CD14-positive monocyte (primary cell): Measurements from ENCODE around the gene TBC1D4. TPM values are rescaled to one million over a fixed set of nuclear protein-coding genes. Genes with fewer than 3 reads are reported as not detected.

Source experiments
- DNase-seq, 3 donors: peaks; one replicate each; pipeline ENCODE4 v3.0.0-alpha.2; 2011 to 2022
- H2AFZ ChIP-seq: 2 replicates; pipeline ENCODE4 v1.6.0; 2012; ENCODE audit warnings: mild to moderate bottlenecking, low read depth, low read length, inconsistent platforms; ENCODE audit not compliant: insufficient read depth, poor library complexity, severe bottlenecking
- H3K27ac ChIP-seq, 2 donors: 1 replicate in 1 of 2; 2 replicates in 1 of 2; pipeline ENCODE4 v1.5.1; 2012 to 2013; ENCODE audit warnings: low read length in 2 of 2, control low read depth in 1 of 2, inconsistent platforms in 1 of 2, low read depth in 1 of 2, mild to moderate bottlenecking in 1 of 2
- H3K27me3 ChIP-seq, 2 donors: one replicate each; pipeline versions ENCODE4 v1.6.0 to v1.6.1; 2011 to 2013; ENCODE audit warnings: low read length in 2 of 2; ENCODE audit not compliant: control insufficient read depth in 2 of 2, insufficient read depth in 2 of 2
- H3K36me3 ChIP-seq, 2 donors: replicated peaks in 1 of 2; 1 replicate in 1 of 2; 2 replicates in 1 of 2; pipeline versions ENCODE4 v1.5.1 to v1.6.1; 2012 to 2013; ENCODE audit warnings: low read length in 2 of 2, control low read depth in 1 of 2, inconsistent platforms in 1 of 2, mild to moderate bottlenecking in 1 of 2; ENCODE audit not compliant: insufficient read depth in 2 of 2, control insufficient read depth in 1 of 2
- H3K4me1 ChIP-seq, 2 donors: 1 replicate in 1 of 2; 2 replicates in 1 of 2; pipeline versions ENCODE4 v1.5.1 to v1.6.1; 2012 to 2013; ENCODE audit warnings: low read length in 2 of 2, control low read depth in 1 of 2, inconsistent platforms in 1 of 2, mild to moderate bottlenecking in 1 of 2, moderate library complexity in 1 of 2; ENCODE audit not compliant: insufficient read depth in 2 of 2, control insufficient read depth in 1 of 2
- H3K4me2 ChIP-seq: replicated peaks from 2 replicates; pipeline ENCODE3; 2012; ENCODE audit warnings: low read length, moderate library complexity, mild to moderate bottlenecking; ENCODE audit not compliant: poor library complexity, severe bottlenecking; ENCODE audit errors: extremely low read depth
- H3K4me3 ChIP-seq, 3 experiments: fragments of 200-600 bp in 1 of 3; sonication (generic) in 1 of 3; replicated peaks in 1 of 3; 1 replicate in 2 of 3; 2 replicates in 1 of 3; pipeline ENCODE4 v1.5.1; 2011 to 2013; ENCODE audit warnings: low read length in 3 of 3, mild to moderate bottlenecking in 3 of 3, control low read depth in 2 of 3, low read depth in 2 of 3, inconsistent platforms in 1 of 3, moderate library complexity in 1 of 3
- H3K79me2 ChIP-seq: 2 replicates; pipeline ENCODE4 v1.6.0; 2012; ENCODE audit warnings: mild to moderate bottlenecking, control low read depth, inconsistent platforms, low read length, moderate library complexity; ENCODE audit not compliant: insufficient read depth
- H3K9ac ChIP-seq: 2 replicates; pipeline ENCODE4 v1.6.0; 2017; ENCODE audit warnings: low read length, mild to moderate bottlenecking; ENCODE audit not compliant: insufficient read depth, poor library complexity, severe bottlenecking
- H3K9me3 ChIP-seq, 2 donors: replicated peaks in 1 of 2; 1 replicate in 1 of 2; 2 replicates in 1 of 2; pipeline versions ENCODE4 v1.5.1 to v1.6.1; 2012 to 2013; ENCODE audit warnings: low read length in 2 of 2, control low read depth in 1 of 2; ENCODE audit not compliant: control insufficient read depth in 1 of 2, insufficient read depth in 1 of 2
- H4K20me1 ChIP-seq: 2 replicates; pipeline ENCODE4 v1.6.0; 2012; ENCODE audit warnings: mild to moderate bottlenecking, low read length, control low read depth, moderate library complexity; ENCODE audit not compliant: insufficient read depth
- H3K27ac Mint-ChIP-seq, 7 donors: one replicate each; pipeline ENCODE4 v1.8.0; 2020; ENCODE audit warnings: mild to moderate bottlenecking in 7 of 7, mixed read lengths in 7 of 7, moderate library complexity in 6 of 7, inconsistent platforms in 2 of 7
- H3K27me3 Mint-ChIP-seq, 3 donors: one replicate each; pipeline ENCODE4 v1.8.0; 2021 to 2022; ENCODE audit warnings: low read depth in 3 of 3, mild to moderate bottlenecking in 3 of 3, mixed read lengths in 3 of 3, moderate library complexity in 3 of 3, inconsistent platforms in 1 of 3
- H3K36me3 Mint-ChIP-seq, 2 donors: one replicate each; pipeline ENCODE4 v1.8.0; 2020; ENCODE audit warnings: mixed read lengths in 2 of 2, inconsistent platforms in 1 of 2, mild to moderate bottlenecking in 1 of 2
- H3K4me1 Mint-ChIP-seq: one replicate; pipeline ENCODE4 v1.8.0; 2020; ENCODE audit warnings: mild to moderate bottlenecking, mixed read lengths
- H3K4me3 Mint-ChIP-seq, 2 donors: one replicate each; pipeline ENCODE4 v1.8.0; 2020; ENCODE audit warnings: mild to moderate bottlenecking in 2 of 2, mixed read lengths in 2 of 2, moderate library complexity in 1 of 2
- H3K9me3 Mint-ChIP-seq, 7 donors: one replicate each; pipeline ENCODE4 v1.8.0; 2020 to 2022; ENCODE audit warnings: mixed read lengths in 7 of 7, mild to moderate bottlenecking in 6 of 7, moderate library complexity in 6 of 7, inconsistent platforms in 2 of 7
- CTCF ChIP-seq: fragments of 200-600 bp; IDR thresholded peaks from one replicate; pipeline ENCODE4 v1.8.0; 2022; ENCODE audit warnings: antibody characterized with exemption, mild to moderate bottlenecking
- WGBS: methylation state at CpG from one replicate; pipeline ENCODE4 v1.1.5; 2013; ENCODE audit warnings: missing lambda C conversion rate; ENCODE audit not compliant: insufficient coverage; 5-methylcytosine and 5-hydroxymethylcytosine counted together
- intact Hi-C, 2 donors: fragments of 100-400 bp; cut with micrococcal nuclease; formaldehyde crosslinking; loops; one replicate each; pipeline versions ENCODE4 v1.15.0 to v1.15.1; 2023
- polyA plus RNA-seq, 3 donors: library from polyadenylated mRNA; depleted of rRNA in 1 of 3; unstranded in 2 of 3; stranded (reverse) in 1 of 3; fragments of 300-500 nt in 2 of 3; fragments of >200 nt in 1 of 3; fragmentation: Illumina TruSeq in 2 of 3; gene quantifications; 1 replicate in 2 of 3; 2 replicates in 1 of 3; pipeline ENCODE4 v1.2.3, GENCODE V29; 2012 to 2021

The TBC1D4 gene
- polyA plus RNA-seq, 3 donors: 2.0 to 6.7 (median 2.5) TPM

GRCh38 chr13:75333103-75333502, 148.9 kb downstream of the TBC1D4 start:
- no CpG with 5 or more reads among the region's 1 CpG for WGBS
- Histone ChIP-seq H4K20me1 (no peaks in the 10 kb centered on the region), H3K9me3 (no peaks in the 10 kb centered on the region), H2AFZ (no peak overlapping the region), H3K4me1 (no peaks in the 10 kb centered on the region), H3K4me3 (no peak overlapping the region), H3K9ac (no peak overlapping the region), H3K27ac (no peak overlapping the region), H3K27me3 (no peaks in the 10 kb centered on the region), H3K36me3 (peaks cover 0 to 11% of the 10 kb centered on the region in 2 donors), H3K79me2 (no peaks in the 10 kb centered on the region), H3K4me2 (no peak overlapping the region)
- intact Hi-C loops: no loop called here
- no peak overlapping the region for H3K27ac Mint-ChIP-seq
- H3K36me3 Mint-ChIP-seq: peaks cover 3 to 11% of the 10 kb centered on the region in 2 donors
- H3K9me3 Mint-ChIP-seq: peaks cover 0 to 3% (median 0%) of the 10 kb centered on the region in 7 donors
- H3K4me1 Mint-ChIP-seq: no peaks in the 10 kb centered on the region
- no peak for TF ChIP-seq CTCF
- H3K4me3 Mint-ChIP-seq: no peak overlapping the region
- DNase-seq: no peak
- no peaks in the 10 kb centered on the region for H3K27me3 Mint-ChIP-seq

DNA sequence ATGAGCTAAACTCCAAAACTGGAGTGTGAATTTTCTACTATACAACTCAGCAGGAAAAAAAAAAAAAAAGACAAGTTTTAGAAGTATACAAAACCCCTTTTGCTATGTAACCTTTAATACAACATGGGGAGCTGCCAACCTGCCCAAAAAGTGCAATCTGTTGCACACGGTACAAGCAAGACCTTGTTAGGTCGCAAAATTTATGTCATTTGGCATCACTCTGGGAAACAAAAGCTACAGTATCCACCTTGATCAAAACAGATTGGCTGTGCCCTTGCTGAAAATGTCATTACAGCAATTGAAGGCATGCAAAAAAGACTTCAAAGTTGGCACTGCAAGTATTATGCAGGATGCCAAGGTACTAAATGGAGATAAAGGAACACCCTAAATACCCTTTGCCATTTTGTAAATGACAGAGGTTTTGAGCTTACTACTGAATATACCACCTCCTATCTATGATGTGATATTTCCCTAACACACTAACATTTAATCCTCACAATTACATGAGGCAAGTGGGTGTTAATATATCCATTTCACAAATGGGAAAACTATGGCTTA, 150.1 kb downstream of the TBC1D4 start:
- H3K4me3 ChIP-seq: no peak overlapping the region
- peaks cover 0 to 3% (median 0%) of the 10 kb centered on the region in 7 donors for H3K9me3 Mint-ChIP-seq
- no peak for DNase-seq
- H3K9ac ChIP-seq: no peak overlapping the region
- no peaks in the 10 kb centered on the region for H3K9me3 ChIP-seq
- H3K79me2 ChIP-seq: no peaks in the 10 kb centered on the region
- H3K27ac Mint-ChIP-seq: no peak overlapping the region
- H3K27ac ChIP-seq: no peak overlapping the region
- H3K4me1 Mint-ChIP-seq: peaks cover under 1% of the 10 kb centered on the region
- peaks cover 0 to 11% of the 10 kb centered on the region in 2 donors for H3K36me3 ChIP-seq
- H3K4me1 ChIP-seq: peaks cover 2 to 3% of the 10 kb centered on the region in 2 donors
- H3K4me2 ChIP-seq: no peak overlapping the region
- no peak overlapping the region for H2AFZ ChIP-seq
- intact Hi-C loops: no loop called here
- no peak overlapping the region for H3K4me3 Mint-ChIP-seq
- no peaks in the 10 kb centered on the region for H3K27me3 ChIP-seq
- TF ChIP-seq CTCF: no peak
- H3K27me3 Mint-ChIP-seq: no peaks in the 10 kb centered on the region
- WGBS: 94% methylated on average over 2 of the region's 2 CpGs
- no peaks in the 10 kb centered on the region for H4K20me1 ChIP-seq
- peaks cover 3 to 11% of the 10 kb centered on the region in 2 donors for H3K36me3 Mint-ChIP-seq
